ENCODE data around the gene PPIA. TPM values are rescaled to one million over a fixed set of nuclear protein-coding genes. Genes with fewer than 3 reads are reported as not detected.

Gene PPIA
- total RNA-seq, 1 donor from 2014 or later = 1,323 TPM

DNA sequence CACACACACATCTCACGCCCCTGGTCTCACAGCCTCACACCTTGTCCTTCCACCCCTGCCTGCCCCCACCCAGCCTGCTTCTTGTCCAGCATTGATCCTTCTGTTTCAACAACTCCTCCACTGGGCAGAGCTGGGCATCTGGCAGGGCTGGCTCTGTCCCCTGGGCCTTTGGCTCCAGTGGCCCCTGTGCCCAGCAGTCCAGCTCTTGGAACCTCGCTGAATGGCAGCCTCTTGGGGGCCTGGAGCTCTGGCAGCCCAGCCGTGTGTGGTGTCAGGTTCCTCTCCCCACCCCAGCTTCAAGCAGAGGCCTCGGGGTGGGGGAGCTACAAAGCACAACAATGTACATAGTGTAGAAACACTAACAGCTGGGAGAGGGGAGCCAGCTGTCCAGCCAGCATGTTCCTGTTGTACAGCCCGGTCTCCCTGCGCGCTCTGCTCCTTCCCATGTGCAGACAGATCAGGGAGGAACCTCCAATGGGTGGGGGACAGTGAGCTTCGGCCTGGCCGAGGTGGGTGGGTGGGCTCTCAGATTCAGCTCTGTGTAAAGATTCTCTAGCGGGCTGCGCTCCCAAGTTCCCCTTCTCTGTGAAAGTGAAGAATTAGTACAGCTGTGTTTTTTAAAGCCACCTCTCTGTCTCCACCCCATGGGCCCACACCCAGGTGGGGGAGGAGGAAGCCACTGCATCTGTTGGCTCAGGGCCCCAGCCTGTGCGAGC, 28.4 kb upstream of the PPIA start:
- H3K4me3 Mint-ChIP-seq (ENCODE audit: low read depth) = no peak overlapping the region
- H3K27ac Mint-ChIP-seq = peak overlapping the region; percentile 78
- H3K36me3 Mint-ChIP-seq (ENCODE audit: insufficient read depth) = peaks cover 18% of the 10 kb centered on the region

GRCh38 chr7:44768628-44769371, 27.7 kb upstream of the PPIA start:
- Mint-ChIP-seq H3K9me3 (ENCODE audit: low read depth) (no peaks in the 10 kb centered on the region), H3K4me1 (ENCODE audit: low read depth) (peaks cover 10% of the 10 kb centered on the region), H3K4me3 (ENCODE audit: low read depth) (no peak overlapping the region), H3K27me3 (no peaks in the 10 kb centered on the region), H3K36me3 (ENCODE audit: insufficient read depth) (peaks cover 15% of the 10 kb centered on the region), H3K27ac (peak overlapping the region; percentile 56)
- TF ChIP-seq, protein P1, sequence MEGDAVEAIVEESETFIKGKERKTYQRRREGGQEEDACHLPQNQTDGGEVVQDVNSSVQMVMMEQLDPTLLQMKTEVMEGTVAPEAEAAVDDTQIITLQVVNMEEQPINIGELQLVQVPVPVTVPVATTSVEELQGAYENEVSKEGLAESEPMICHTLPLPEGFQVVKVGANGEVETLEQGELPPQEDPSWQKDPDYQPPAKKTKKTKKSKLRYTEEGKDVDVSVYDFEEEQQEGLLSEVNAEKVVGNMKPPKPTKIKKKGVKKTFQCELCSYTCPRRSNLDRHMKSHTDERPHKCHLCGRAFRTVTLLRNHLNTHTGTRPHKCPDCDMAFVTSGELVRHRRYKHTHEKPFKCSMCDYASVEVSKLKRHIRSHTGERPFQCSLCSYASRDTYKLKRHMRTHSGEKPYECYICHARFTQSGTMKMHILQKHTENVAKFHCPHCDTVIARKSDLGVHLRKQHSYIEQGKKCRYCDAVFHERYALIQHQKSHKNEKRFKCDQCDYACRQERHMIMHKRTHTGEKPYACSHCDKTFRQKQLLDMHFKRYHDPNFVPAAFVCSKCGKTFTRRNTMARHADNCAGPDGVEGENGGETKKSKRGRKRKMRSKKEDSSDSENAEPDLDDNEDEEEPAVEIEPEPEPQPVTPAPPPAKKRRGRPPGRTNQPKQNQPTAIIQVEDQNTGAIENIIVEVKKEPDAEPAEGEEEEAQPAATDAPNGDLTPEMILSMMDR (IDR thresholded peaks at IDR 0.05; ENCODE audit: unreplicated experiment) = no peak
- no peak for DNase-seq (ENCODE audit: low spot score, unreplicated experiment)

More for the DNA sequence above, 28.4 kb upstream of the PPIA start:
- TF ChIP-seq, protein P1 (IDR thresholded peaks at IDR 0.05; ENCODE audit: unreplicated experiment) = no peak
- H3K9me3 Mint-ChIP-seq (ENCODE audit: low read depth) = no peaks in the 10 kb centered on the region
- H3K4me1 Mint-ChIP-seq (ENCODE audit: low read depth) = peaks cover 10% of the 10 kb centered on the region
- H3K27me3 Mint-ChIP-seq = no peaks in the 10 kb centered on the region
- no peak for DNase-seq (ENCODE audit: low spot score, unreplicated experiment)

GRCh38 chr7:44769376-44769775, 27.1 kb upstream of the PPIA start:
- DNase-seq (ENCODE audit: low spot score, unreplicated experiment) = no peak
- no peaks in the 10 kb centered on the region for H3K27me3 Mint-ChIP-seq
- H3K4me1 Mint-ChIP-seq (ENCODE audit: low read depth) = peaks cover 10% of the 10 kb centered on the region
- H3K9me3 Mint-ChIP-seq (ENCODE audit: low read depth) = no peaks in the 10 kb centered on the region
- no peak overlapping the region for H3K4me3 Mint-ChIP-seq (ENCODE audit: low read depth)
- peaks cover 13% of the 10 kb centered on the region for H3K36me3 Mint-ChIP-seq (ENCODE audit: insufficient read depth)
- H3K27ac Mint-ChIP-seq = no peak overlapping the region
- TF ChIP-seq, protein P1 (IDR thresholded peaks at IDR 0.05; ENCODE audit: unreplicated experiment) = no peak

GRCh38 chr7:44769776-44770294, 26.6 kb upstream of the PPIA start:
- Mint-ChIP-seq H3K4me1 (ENCODE audit: low read depth) (peaks cover 10% of the 10 kb centered on the region), H3K9me3 (ENCODE audit: low read depth) (no peaks in the 10 kb centered on the region), H3K4me3 (ENCODE audit: low read depth) (no peak overlapping the region), H3K36me3 (ENCODE audit: insufficient read depth) (peaks cover 12% of the 10 kb centered on the region), H3K27me3 (no peaks in the 10 kb centered on the region), H3K27ac (peak overlapping the region; percentile 38)
- DNase-seq (ENCODE audit: low spot score, unreplicated experiment) = no peak
- TF ChIP-seq, protein P1 (IDR thresholded peaks at IDR 0.05; ENCODE audit: unreplicated experiment) = no peak

- H3K4me1 Mint-ChIP-seq (ENCODE audit: low read depth) = peaks cover 10% of the 10 kb centered on the region
- no peak for DNase-seq (ENCODE audit: low spot score, unreplicated experiment)
- peaks cover 9% of the 10 kb centered on the region for H3K36me3 Mint-ChIP-seq (ENCODE audit: insufficient read depth)
- no peak overlapping the region for H3K4me3 Mint-ChIP-seq (ENCODE audit: low read depth)
- peaks cover 3% of the 10 kb centered on the region for H3K9me3 Mint-ChIP-seq (ENCODE audit: low read depth)
- TF ChIP-seq, protein P1 (IDR thresholded peaks at IDR 0.05; ENCODE audit: unreplicated experiment) = no peak
- peak overlapping the region; percentile 67 for H3K27ac Mint-ChIP-seq
- H3K27me3 Mint-ChIP-seq = no peaks in the 10 kb centered on the region
These were observed 25.1 kb upstream of the PPIA start for GRCh38 chr7:44771358-44771757.

Measured in progenitor cell of endocrine pancreas (in vitro differentiated cells).